Head of caudate nucleus (tissue), 42 donors: ENCODE data around the gene SORBS2.

Experiments
- DNase-seq, 42 donors: peaks; one replicate each; pipeline versions ENCODE4 v3.0.0 to v3.0.0-alpha.2; 2020 to 2021; ENCODE audit warnings: mixed read lengths in 7 of 42
- intact Hi-C: fragments of 100-400 bp; cut with DNase I; formaldehyde crosslinking; loops from one replicate; pipeline ENCODE4 v1.15.0; 2022

The SORBS2 gene

DNA sequence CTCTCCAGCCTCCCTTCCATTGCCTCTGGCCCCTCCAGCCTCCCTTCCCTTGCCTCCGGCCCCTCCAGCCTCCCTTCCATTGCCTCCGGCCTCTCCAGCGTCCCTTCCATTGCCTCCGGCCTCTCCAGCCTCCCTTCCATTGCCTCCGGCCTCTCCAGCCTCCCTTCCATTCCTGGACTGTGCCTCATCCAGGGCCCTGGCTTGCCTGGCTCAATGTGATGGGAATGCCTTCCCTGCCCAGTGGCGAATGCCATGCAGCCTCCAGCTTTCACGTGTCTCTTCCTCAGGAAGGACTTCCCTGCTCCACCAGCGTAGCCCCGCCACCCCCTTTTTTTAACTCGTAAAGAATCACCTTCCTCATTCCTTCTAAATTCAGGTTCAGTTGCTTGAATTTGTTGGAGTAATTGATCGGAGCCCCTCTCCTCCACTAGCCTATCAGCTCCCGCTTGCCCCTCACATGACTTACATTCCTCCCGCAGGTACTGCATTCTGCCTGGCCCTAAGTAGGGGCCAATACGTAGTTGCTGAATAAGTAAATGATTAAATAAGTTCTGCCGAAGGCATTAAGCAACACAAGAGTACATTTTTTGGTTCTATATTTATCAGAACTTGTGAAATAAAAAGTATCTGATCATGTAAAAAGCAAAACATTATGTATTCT is 30.3 kb downstream of the SORBS2 start:
- intact Hi-C loops, result no loop called here

DNA sequence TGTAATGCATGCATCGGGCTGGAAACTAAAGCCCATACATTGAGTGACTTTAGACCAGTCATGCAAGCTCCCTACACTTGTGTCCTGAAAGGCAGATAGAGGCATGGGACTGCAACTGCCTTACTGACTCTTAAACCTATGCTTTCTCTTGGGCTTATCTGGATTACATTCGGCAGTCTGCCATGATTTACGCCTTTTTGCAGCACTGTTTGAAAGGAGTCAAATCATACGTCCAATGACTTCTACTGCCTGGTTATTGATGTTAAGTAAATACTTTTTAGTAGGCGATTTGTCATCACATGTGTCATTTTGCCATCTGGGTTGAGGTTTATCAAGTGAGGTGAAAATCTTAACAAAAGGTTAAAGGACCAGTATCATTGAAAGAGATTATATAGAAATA is 31.5 kb downstream of the SORBS2 start:
- intact Hi-C loops, result no loop called here

More for the DNA sequence above, 30.3 kb downstream of the SORBS2 start:
- no peak for DNase-seq

DNA sequence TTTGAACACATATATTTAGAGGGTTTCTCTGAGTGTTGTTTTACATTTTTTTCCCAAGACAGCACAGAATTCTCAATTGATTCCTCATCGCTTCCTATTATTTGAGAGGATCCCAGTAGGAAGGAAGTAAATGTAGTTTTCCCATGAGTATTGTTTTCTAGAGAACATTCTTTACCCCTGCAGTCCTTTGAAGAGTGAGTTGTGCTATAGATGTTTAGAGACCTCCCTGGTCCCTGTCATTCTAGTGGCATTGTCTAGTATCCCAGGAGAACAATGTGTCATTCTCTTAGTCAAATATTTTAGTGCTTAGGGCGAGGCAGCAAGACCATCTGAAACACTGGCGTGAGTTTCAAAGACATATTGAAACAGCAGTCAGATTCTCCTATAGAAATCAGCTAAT is 32.5 kb downstream of the SORBS2 start:
- DNase-seq, result no peak

More for the DNA sequence above, 31.5 kb downstream of the SORBS2 start:
- DNase-seq, result no peak

DNA sequence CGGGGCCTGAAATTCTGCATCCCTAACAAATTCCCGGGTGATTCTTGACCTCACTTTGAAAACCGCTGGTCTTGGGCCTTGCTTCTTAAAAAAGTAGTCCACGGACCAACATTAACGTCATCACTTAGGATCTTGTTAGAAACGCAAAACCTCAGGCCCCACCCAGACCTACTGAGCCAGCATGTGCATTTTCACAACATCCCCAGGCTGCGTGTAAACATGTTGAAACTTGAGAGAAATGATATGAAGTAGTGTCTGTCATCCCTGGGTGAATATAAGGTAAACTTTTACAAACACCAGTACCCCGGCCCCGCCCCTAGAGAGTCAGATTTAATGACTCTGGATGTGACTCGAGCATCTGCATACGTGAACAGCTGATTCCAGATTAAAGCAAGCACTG is 33.7 kb downstream of the SORBS2 start:
- intact Hi-C loops, result no loop called here
- no peak for DNase-seq

More for the DNA sequence above, 32.5 kb downstream of the SORBS2 start:
- intact Hi-C loops, result no loop called here

DNA sequence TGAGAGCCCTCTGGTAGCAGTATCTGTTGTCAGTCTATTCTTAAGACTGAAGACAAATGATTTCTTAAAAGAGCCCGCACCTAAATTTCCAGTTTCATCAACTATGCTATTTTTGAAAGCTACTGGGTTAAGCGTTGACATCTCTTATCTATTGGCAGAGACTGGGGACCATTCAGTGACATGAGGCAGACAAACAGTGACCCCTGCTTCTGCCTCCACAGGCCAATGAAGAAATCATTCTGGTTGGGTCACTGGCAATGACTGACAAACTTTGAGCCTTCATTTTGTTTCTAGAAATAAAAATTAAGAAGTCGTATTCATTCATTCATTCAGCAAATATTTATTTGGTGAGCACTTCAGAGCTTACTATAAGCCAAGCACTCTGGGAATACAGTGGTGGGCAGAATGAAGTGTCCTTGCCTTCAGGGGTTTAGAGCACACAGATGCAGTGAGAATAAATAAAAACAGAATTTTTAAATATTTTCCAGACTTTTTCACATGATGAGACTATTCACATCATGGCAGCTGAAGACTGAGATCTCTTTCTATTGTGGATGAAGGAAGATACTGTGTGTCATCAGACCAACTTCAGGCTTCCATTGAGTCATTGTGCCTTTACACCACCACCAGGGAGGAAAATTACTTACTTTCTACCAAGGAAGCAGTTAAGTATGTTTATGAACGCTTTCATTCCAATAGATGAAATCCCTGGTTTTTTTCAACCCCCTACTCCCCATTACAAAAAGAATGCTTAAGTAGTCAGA is 36.0 kb downstream of the SORBS2 start:
- DNase-seq, result no peak
- intact Hi-C loops, result no loop called here

DNA sequence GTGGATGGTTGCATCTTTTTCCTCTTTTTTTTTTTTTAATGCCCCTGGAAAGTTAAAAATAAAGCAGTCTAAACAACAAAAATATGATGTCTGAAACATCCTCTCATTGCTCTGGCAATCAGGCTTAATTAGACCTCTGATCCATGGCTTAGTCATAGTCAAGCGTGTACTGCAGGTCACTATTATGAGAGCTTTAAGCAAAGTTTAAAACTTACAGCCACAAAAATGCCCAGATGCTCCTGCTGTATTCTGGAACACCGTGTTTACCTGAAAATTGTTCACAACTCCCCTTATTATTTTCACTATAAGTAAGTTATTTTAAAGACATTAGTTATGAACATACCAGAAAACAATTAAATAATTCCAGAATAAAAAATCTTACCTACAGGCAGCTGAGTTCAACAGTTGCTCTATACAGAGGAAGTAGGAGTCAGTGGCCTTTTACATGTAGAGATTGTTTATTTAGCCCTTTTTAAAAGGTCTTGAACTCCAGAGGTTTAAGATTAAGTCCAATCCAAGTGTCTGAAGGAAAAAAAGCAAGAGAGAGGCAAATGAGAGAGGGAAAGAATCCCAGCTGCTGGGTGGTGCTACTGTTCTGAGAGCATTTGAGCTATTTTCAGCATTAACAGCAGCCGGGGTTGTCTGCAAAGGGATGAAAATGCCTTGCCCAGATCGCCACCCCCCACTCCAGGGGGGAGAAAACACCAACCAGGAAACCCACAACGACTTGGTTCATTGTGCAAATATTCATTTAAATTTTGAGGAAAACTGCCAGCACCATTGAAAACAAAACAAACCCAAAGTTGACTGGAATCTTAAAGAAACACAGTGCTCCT is 36.9 kb downstream of the SORBS2 start:
- DNase-seq, result peak in 1 of 42 donors; percentile 20
- intact Hi-C loops, result no loop called here

DNA sequence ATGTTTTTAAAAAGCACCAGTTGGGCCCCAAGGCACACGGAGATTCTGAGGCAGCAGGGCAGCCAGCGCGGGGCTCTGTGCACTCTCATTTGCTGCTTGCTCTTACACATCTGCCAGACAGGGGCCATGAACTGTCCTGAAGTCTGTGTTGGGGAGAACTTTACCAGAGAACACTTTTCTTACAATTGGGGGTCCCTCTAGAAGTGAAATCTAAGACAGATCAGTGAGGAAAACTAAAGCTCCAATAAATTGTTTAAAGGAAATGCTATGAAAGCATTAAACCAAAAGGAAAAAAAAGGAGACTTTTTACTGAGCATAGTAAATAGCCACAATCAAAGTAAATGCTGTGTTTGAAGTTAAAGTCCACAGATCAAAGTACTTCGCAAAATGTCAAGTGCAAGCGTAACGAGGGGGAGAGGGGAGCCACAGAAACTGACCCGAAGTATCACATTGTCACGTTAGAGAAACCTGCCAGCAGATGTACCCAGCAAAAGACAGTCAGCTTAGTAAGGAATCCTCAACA is 37.8 kb downstream of the SORBS2 start:
- no peak for DNase-seq
- intact Hi-C loops, result no loop called here

DNA sequence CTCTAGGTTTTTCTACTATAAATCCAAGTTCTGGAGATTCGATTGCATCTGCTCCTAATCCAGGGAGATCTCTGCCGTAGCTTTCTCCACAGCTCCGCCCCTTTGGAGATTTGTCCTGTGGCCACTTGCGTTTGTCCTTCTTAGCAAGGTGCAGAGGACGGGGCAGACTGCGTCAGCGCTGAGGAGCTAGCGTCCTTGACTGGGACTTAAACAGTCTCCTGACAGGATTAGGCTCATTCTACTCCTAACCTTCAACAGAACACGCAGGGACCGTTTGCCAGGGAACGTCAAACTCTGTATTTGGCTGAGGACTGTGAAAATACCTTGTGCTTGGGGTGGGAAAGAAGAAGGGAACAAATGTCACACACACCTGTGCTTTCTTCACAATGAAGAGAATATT is 38.6 kb downstream of the SORBS2 start:
- intact Hi-C loops, result no loop called here
- no peak for DNase-seq

DNA sequence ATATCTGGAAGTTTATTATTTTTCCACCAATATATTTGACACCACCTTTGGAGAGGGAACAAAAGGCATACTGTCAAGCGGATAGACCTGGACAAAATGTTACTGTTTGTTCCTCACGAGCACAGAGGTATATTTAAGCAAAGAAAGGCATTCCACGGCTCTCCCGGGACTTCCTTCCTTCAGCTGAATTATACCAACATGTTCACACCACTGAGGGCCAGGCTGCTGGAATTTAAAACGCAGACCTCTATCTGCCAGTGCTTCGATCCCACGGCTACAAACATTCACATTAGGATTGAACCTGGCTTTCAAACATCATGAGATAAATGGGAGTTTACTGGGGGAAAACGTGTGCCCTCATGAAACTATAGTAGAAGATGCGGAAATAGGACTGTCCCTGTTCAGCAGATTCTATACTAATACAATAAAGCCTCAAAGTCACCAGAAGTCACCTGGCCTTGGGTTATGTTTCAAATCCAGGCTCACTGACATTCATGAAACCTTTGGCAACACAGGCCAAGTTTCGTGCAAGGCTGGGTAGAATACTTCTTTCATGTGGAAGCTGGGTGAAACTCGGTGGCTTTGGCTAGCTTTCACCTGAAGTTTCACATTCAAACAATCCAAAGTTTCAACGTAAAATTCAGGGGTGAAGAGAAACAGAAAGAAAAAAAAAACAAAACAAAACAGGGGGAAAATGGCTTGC is 39.5 kb downstream of the SORBS2 start:
- no peak for DNase-seq
- intact Hi-C loops, result no loop called here

DNA sequence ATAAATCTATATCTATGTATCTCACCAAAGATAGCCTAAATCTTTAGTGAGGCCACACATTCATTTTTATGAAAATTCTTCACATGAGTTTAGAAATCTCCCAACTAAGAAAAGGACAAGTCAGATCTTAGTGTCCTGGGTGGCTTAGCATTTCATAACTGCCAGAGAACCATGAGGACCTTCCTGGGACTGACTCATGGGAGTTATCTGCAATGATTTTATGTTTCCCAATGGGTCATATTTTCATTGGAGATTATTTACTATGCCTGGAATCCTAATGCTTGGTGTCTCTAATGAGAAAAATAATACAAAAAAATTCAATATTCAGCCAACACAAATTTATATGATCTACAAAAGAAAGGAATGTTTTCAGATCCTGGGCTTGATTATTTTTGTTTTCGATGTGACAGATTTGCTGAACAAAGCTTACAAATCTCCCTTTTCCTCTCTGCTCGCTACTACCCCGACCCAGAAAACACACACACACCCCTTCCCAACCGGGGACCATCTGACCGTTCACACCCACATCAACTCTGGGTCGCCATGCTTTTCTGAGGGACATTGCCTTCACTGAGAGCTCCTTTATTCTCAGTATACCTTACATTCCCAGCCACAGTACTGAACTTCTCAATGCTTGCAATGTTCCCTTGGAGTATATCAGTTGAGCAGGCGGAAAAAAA is 40.1 kb downstream of the SORBS2 start:
- intact Hi-C loops, result no loop called here
- DNase-seq, result no peak

DNA sequence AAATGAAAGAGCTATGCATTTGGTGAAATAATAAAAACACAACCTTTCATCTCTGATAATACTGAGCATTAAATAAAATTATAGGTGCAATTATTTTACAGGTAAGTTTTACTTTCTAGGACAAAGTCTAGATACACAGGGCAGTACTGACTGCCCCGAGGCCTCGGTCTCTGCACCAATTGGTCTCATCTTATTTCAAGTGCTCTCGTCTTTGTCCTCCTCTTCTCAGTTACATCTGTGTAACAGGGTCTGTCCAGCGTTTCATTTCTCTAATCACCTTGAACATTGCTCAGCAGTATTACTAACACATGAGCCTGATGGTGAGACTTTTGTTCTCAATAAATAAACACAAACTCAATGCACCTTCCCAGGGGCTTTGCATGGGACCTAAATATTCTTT is 44.5 kb downstream of the SORBS2 start:
- intact Hi-C loops, result no loop called here
- DNase-seq, result no peak

DNA sequence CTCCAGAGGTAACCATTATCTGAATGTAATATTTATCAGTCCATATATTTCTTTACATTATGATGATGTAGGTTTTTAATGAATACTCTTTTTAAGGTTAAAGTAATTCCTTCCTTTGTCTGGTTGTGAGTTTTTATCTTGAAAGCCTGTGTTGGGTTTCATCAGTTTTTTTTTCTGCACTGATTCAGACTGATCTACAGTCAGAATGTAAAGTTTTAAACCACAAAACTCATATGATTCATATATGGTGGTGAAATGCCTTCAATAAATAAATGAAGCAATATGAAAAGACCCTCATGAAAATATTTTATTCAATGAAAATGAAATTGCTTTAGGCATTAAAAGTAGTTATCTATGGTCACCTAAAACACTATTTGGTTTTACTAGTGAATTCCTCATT is 47.1 kb downstream of the SORBS2 start:
- no peak for DNase-seq
- intact Hi-C loops, result no loop called here

DNA sequence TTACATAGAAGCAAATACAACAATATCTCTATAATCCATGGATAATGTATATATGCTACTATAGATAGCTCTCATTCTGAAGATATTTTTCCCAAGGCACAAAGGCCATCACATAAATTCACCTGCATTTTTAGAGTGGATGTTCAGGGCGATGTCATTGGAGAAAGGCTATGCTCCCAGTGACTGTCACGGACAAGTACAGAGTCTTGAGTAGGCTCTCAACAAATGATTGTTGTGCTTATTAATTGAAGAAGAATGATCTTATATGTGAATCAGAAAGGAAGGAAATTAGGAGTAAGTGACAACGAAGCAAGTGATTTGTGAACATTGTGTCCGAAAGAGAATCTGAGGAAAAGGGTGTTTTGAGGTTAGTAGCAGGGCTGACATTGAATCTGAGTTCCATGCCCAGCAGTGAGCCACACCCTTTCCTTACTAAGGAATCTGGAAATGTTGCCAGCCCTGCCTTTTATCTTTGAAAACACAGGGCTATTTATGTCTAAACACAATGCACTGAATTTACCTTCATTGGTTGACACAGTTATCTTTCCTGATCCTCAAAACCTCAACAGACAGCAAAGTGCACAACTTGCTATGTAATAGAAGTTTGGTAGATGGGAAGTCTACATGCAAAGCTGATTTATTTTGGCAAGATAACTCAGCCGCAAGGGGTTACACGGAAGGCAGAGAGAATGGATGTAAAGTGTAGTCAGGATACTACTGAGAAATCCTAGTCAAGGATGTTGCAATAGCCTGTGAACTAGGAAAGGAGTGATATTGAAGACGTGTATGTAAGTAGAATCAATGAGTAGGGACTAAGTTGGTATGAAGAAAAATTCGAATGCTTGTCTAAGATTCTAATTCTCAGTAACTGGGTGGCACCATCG is 50.4 kb downstream of the SORBS2 start:
- DNase-seq, result no peak

DNA sequence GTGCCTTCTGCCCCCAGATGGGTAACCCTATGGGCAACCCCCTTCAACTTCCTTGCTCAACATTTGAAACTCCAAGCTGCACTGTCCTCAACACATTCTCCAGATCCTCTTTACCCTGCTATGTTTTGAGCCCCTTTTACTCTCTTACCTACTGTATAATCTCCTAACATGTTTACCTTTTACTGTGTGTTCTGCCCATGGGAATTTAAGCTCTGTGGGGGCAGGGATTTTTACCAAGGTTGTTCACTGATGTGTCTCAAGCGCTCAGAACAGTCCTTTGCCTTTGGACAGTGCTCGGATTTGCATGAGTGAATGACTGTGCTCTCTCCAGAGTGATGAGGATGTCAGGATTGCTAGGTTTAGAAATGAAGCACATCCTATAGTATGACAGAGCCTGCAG is 53.2 kb downstream of the SORBS2 start:
- intact Hi-C loops, result no loop called here

More for the DNA sequence above, 50.4 kb downstream of the SORBS2 start:
- intact Hi-C loops, result no loop called here

DNA sequence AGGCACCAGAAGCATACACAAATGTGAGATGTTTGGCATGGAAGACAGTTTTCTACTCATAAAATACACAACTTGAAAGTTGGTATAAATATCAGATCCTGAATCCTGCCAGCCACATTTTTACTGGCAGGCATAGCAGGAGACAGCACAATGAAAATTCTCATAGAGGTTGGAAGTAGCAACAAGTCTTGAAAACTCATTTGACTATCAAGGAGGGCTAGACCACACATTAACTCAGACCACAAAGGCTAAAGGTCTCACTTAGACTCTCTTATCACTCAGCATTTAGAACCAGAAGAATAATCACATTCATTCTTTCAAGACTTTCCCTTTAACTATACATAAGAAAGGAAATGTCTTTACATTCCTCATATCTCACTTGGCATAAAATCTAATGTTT is 56.5 kb downstream of the SORBS2 start:
- no peak for DNase-seq

More for the DNA sequence above, 53.2 kb downstream of the SORBS2 start:
- DNase-seq, result no peak

DNA sequence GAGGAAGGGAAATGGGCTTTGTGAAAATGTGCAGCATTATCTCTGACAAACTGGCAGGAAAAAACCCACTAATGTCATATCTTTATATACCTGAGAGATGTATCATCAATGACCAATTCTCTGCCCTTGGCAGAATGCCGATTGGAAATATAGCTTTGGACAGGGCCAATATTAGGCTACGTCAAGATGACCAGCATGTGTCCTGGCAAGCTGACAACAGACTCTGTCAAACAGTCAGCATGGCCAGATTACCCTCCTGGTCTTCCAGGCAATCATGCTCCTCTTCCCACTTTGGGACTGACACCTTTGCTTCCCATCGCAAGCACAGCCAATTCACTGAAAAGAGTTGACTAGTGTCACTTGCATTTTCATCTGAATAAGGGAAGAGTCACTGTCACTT is 57.0 kb downstream of the SORBS2 start:
- intact Hi-C loops, result no loop called here
- DNase-seq, result no peak

More for the DNA sequence above, 56.5 kb downstream of the SORBS2 start:
- intact Hi-C loops, result no loop called here

DNA sequence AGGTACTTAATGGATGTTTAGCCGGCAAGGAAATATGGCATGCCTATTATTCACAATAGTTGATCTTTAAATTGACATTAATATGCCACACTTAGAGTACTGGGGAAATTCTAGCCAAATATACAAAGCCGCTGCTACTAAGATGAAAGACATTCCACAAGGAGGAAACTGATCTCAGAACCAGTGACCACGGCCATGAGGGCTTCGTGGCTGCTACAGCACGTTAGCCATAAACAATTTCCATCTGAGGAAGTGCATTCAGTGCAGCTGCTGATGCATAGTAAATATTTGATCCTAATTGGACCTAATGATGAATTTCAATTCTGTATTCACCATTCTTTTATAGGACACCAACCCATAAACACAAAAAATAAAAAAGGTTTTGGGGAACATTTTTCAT is 59.1 kb downstream of the SORBS2 start:
- intact Hi-C loops, result no loop called here
- DNase-seq, result no peak

DNA sequence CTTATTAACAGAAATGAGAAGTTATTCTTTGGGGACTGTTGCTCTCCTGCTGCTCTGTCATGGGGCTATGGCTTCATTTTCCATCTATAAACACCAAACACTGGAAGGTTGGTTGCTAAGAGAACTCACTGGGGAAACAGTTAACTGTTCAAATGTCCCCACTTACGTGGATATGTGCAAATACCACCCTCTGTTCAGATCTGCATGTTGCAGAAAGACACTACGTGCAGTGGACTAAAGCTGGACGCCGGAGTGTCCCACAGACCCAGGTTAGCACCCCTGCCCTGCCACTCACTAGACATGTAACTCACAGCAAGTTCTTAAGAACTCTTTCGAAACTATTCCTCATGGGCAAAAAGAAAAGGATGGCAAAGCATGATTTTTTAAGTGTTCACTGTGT is 62.1 kb downstream of the SORBS2 start:
- no peak for DNase-seq
- intact Hi-C loops, result no loop called here
